Uterus (tissue), 4 donors: ENCODE results near the gene HUNK. TPM values are rescaled to one million over a fixed set of nuclear protein-coding genes. Genes with fewer than 3 reads are reported as not detected.
"Not testable (repeated sequence)": the region's sequence is repeated elsewhere in the genome, so short reads cannot be mapped to it uniquely, and the experiment has no call there.

ENCODE experiments used
- DNase-seq, 2 donors: peaks; one replicate each; pipeline ENCODE4 v3.0.0-alpha.2; 2019 to 2020
- H3K27ac ChIP-seq, 2 donors: fragments of 200-600 bp; sonication (generic); 1 replicate in 1 of 2; 2 replicates in 1 of 2; pipeline ENCODE4 v1.5.1; 2016 to 2018
- H3K27me3 ChIP-seq, 2 donors: fragments of 200-600 bp; sonication (generic); one replicate each; pipeline ENCODE4 v1.5.1; 2018 to 2019; ENCODE audit warnings: control low read depth in 1 of 2
- H3K36me3 ChIP-seq, 2 donors: fragments of 200-600 bp; sonication (generic); one replicate each; pipeline ENCODE4 v1.5.1; 2019; ENCODE audit warnings: control low read depth in 1 of 2
- H3K4me1 ChIP-seq, 2 donors: fragments of 200-600 bp; sonication (generic); one replicate each; pipeline ENCODE4 v1.5.1; 2018 to 2019; ENCODE audit warnings: control low read depth in 1 of 2
- H3K4me3 ChIP-seq, 2 donors: fragments of 200-600 bp; sonication (generic); 1 replicate in 1 of 2; 2 replicates in 1 of 2; pipeline ENCODE4 v1.5.1; 2018 to 2019; ENCODE audit warnings: mild to moderate bottlenecking in 1 of 2
- H3K9me3 ChIP-seq, 2 donors: fragments of 200-600 bp; sonication (generic); one replicate each; pipeline ENCODE4 v1.5.1; 2019; ENCODE audit warnings: control low read depth in 1 of 2
- POLR2A ChIP-seq, 2 donors: fragments of 450-650 bp; IDR thresholded peaks; one replicate each; pipeline ENCODE4 v1.6.1; 2016; ENCODE audit warnings: antibody characterized with exemption in 2 of 2, mild to moderate bottlenecking in 1 of 2, moderate library complexity in 1 of 2
- intact Hi-C: fragments of 100-400 bp; cut with DNase I; formaldehyde crosslinking; loops from one replicate; pipeline ENCODE4 v1.15.1; 2023; ENCODE audit warnings: low total_unique reads
- total RNA-seq, 4 donors: library from RNA; depleted of rRNA in 3 of 4; stranded (reverse); fragments of >200 nt in 3 of 4; gene quantifications; one replicate each; pipeline versions ENCODE4 v1.1.0 to v1.2.4, GENCODE V29; 2014 to 2023
- TF ChIP-seq, protein P1 (sequence below), 4 experiments: fragments of 200-600 bp in 2 of 4; fragments of 450-650 bp in 2 of 4; sonication (generic) in 2 of 4; IDR thresholded peaks; one replicate each; pipeline ENCODE4 v1.5.1; 2016 to 2019; ENCODE audit warnings: antibody characterized with exemption in 4 of 4, mild to moderate bottlenecking in 2 of 4, moderate library complexity in 1 of 4
- donor health status: DM: yes; HTN: yes; CAD: no.

The HUNK gene
- total RNA-seq, 4 donors from 2014 or later, result 1.5 to 8.8 (median 4.6) TPM

DNA sequence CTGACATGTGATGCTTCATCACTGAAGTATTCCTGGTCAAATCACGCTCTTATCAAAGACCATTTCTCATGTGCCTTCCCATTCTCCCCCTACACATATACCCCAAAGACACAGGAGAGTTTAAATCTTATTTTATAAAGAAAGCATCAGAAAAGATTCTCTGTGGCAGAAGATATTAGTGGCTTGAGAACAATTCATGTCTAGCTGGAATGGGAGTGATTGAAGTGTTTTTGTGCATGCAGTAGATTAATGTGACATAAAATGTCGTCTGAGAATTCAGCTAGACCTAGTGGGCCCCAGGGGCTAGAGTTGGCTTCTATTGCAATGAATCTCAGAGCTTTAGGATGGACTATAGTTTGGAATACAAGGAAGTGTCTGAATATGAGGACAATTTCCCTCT is 163.9 kb downstream of the HUNK start:
- intact Hi-C loops, result no loop called here
- Histone ChIP-seq H3K4me3 (no peak overlapping the region), H3K9me3 (no peaks in the 10 kb centered on the region), H3K27ac (no peak overlapping the region), H3K27me3 (no peaks in the 10 kb centered on the region), H3K36me3 (no peaks in the 10 kb centered on the region), H3K4me1 (no peaks in the 10 kb centered on the region)
- no peak for TF ChIP-seq POLR2A (IDR thresholded peaks at IDR 0.05)
- TF ChIP-seq, protein P1, sequence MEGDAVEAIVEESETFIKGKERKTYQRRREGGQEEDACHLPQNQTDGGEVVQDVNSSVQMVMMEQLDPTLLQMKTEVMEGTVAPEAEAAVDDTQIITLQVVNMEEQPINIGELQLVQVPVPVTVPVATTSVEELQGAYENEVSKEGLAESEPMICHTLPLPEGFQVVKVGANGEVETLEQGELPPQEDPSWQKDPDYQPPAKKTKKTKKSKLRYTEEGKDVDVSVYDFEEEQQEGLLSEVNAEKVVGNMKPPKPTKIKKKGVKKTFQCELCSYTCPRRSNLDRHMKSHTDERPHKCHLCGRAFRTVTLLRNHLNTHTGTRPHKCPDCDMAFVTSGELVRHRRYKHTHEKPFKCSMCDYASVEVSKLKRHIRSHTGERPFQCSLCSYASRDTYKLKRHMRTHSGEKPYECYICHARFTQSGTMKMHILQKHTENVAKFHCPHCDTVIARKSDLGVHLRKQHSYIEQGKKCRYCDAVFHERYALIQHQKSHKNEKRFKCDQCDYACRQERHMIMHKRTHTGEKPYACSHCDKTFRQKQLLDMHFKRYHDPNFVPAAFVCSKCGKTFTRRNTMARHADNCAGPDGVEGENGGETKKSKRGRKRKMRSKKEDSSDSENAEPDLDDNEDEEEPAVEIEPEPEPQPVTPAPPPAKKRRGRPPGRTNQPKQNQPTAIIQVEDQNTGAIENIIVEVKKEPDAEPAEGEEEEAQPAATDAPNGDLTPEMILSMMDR (IDR thresholded peaks at IDR 0.05), result no peak
- no peak for DNase-seq

DNA sequence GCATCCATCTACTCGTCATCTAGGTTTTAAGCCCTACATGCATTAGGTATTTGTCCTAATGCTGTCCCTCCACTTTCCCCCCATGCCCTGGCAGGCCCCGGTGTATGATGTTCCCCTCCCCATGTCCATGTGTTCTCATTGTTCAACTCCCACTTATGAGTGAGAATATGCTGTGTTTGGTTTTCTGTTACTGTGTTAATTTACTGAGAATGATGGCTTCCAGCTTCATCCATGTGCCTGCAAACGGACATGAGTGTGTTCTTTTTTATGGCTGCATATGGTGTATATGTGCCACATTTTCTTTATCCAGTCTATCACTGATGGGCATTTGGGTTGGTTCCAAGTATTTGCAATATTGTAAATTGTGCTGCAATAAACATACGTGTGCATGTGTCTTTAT is 165.9 kb downstream of the HUNK start:
- DNase-seq, H3K27me3 ChIP-seq, H3K27ac ChIP-seq, H3K4me1 ChIP-seq, H3K36me3 ChIP-seq, H3K9me3 ChIP-seq, intact Hi-C loops, H3K4me3 ChIP-seq: not testable (repeated sequence)

DNA sequence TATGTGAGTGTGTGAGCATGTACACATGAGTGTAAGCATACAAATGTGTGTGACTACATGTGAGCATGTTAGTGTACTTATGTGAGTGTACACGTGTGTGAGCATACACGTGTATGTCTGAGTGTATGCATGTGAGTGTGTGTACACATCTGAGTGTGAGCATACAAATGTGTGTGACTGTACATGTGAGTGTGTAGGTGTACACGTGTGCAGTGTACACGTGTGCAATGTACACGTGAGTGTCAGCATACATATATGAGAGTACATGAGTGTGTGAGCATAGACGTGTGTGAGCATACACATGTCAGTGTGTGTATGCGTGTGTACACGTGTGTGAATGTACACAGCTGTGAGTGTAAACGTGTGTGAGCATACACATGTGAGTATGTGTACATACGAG is 170.6 kb downstream of the HUNK start:
- TF ChIP-seq, protein P1 (IDR thresholded peaks at IDR 0.05), result no peak
- TF ChIP-seq POLR2A (IDR thresholded peaks at IDR 0.05), result no peak
- no peaks in the 10 kb centered on the region for H3K27me3 ChIP-seq
- intact Hi-C loops, result no loop called here

DNA sequence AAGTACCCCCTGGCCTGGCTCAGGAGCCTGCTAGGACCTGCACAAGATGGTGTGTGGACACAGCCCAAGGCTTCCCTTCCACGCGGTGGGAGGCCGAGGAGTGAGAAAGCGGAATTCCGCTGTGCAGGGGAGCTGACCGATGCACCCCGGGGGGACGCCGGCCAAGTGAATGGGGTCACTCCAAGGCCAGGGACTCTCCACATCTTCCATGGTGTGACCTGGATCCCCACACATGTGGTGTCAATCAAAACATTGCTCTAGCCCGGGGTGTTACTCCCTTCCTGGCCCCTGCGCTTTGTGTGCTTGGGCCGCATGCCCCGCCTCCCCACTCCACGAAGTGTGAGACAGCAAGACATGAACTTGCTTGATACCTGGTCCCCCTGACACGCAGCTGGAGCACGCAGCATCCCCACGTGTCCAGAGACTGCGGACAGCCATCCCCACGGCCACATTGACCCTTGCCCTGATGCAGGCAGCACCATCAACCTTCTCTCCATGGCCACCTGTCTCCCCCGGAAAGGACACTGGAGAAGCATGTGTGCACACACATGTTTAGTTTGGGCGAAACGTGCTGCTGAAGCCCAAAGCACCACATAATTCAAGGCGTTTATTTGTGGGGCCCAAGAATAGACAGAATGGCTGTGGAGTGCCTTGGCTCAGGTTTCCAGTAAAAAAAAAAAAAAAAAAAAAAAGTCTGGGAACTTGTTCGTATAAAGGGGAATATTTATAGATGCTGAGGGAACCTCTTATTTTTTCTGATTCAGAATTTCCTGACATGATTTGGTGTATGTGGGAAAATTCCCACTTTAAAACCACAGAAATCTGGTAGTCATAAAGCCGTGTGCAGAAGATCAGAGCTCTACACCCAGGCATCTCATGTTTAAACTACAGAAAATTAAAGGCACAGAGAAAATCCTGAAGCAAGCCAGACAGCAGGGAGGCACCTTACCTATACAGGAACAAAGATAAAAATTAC is 171.7 kb downstream of the HUNK start:
- H3K9me3 ChIP-seq, result no peaks in the 10 kb centered on the region
- H3K4me1 ChIP-seq, result no peaks in the 10 kb centered on the region
- H3K27me3 ChIP-seq, result no peaks in the 10 kb centered on the region
- no peaks in the 10 kb centered on the region for H3K36me3 ChIP-seq
- H3K27ac ChIP-seq, result no peak overlapping the region
- no peak overlapping the region for H3K4me3 ChIP-seq
- no peak for DNase-seq
- TF ChIP-seq POLR2A (IDR thresholded peaks at IDR 0.05), result no peak
- TF ChIP-seq, protein P1 (IDR thresholded peaks at IDR 0.05), result no peak
- intact Hi-C loops, result no loop called here

More for the DNA sequence above, 170.6 kb downstream of the HUNK start:
- Histone ChIP-seq H3K36me3 (no peaks in the 10 kb centered on the region), H3K4me1 (no peaks in the 10 kb centered on the region), H3K9me3 (no peaks in the 10 kb centered on the region), H3K27ac (no peak overlapping the region), H3K4me3 (no peak overlapping the region)
- no peak for DNase-seq

DNA sequence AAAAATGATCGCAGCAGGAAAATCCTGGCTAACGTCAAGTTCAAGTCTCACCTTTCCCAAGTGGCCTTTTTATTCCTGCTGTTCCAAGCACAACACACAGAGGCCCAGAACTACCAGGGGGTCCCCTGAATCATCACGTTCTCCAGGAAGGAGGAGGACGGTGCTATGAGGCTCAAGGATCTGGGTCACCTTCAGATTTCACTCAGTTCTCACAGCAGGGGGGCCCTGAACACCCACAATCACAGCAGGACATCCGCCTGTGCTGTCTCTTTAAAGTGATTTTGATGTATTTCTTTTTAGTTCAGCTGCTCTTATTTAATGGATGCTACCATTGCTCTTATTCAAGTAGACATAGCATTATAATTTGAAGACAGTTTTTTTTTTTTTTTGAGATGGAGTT is 173.4 kb downstream of the HUNK start:
- H3K4me1 ChIP-seq, result no peaks in the 10 kb centered on the region
- DNase-seq, result no peak
- H3K36me3 ChIP-seq, result no peaks in the 10 kb centered on the region
- TF ChIP-seq POLR2A (IDR thresholded peaks at IDR 0.05), result no peak
- TF ChIP-seq, protein P1 (IDR thresholded peaks at IDR 0.05), result no peak
- H3K4me3 ChIP-seq, result no peak overlapping the region
- H3K27ac ChIP-seq, result no peak overlapping the region
- H3K27me3 ChIP-seq, result no peaks in the 10 kb centered on the region
- intact Hi-C loops, result no loop called here
- no peaks in the 10 kb centered on the region for H3K9me3 ChIP-seq
